Breast epithelium (tissue), 3 donors: Measurements from ENCODE around the gene KCNJ6.

Experiments used
- CTCF ChIP-seq, 3 donors: fragments of 450-650 bp; IDR thresholded peaks; one replicate each; pipeline ENCODE4 v1.5.1; 2016 to 2017; ENCODE audit warnings: antibody characterized with exemption in 3 of 3, mild to moderate bottlenecking in 3 of 3, moderate library complexity in 3 of 3
- POLR2AphosphoS5 ChIP-seq, 3 donors: sonication (generic); formaldehyde crosslinking; IDR thresholded peaks; one replicate each; pipeline ENCODE4 v1.6.1; 2017; ENCODE audit warnings: antibody characterized with exemption in 3 of 3

- TF ChIP-seq CTCF (IDR thresholded peaks at IDR 0.05): no peak
- TF ChIP-seq POLR2AphosphoS5 (IDR thresholded peaks at IDR 0.05): no peak
These were observed 227.2 kb downstream of the KCNJ6 start for GRCh38 chr21:37688952-37689659.
